A673 (cell line): ENCODE results near the gene MAPK11. TPM values are rescaled to one million over a fixed set of nuclear protein-coding genes. Genes with fewer than 3 reads are reported as not detected.

ENCODE experiments used
- BruUV-seq: library from RNA; stranded (reverse); fragments of 400-500 nt; replicated peaks from 2 replicates; lab custom pipeline; 2021; lab: Mats Ljungman, UMichigan
- CTCF ChIA-PET: fragments of 300-600 bp; sonication (Branson Sonifier 250); formaldehyde crosslinking; loops from one replicate; lab custom pipeline; 2022; ENCODE audit warnings: antibody characterized with exemption; lab: Charles Lee
- POLR2A ChIA-PET: fragments of 300-600 bp; sonication (Branson Sonifier 250); formaldehyde crosslinking; loops from one replicate; lab custom pipeline; 2022; ENCODE audit warnings: antibody characterized with exemption; ENCODE audit not compliant: low non-redundant PET; lab: Charles Lee
- DNase-seq: peaks from one replicate; pipeline ENCODE4 v3.0.0-alpha.2; 2015; ENCODE audit warnings: low spot score
- H3K27ac ChIP-seq: fragments of 200-600 bp; sonication (generic); 2 replicates; pipeline ENCODE4 v1.5.1; 2016; ENCODE audit warnings: mixed run types, low read depth, mild to moderate bottlenecking, mixed read lengths, antibody characterized with exemption, low read length; ENCODE audit not compliant: poor library complexity, severe bottlenecking
- H3K27me3 ChIP-seq: fragments of 200-600 bp; sonication (generic); replicated peaks from 2 replicates; pipeline ENCODE4 v1.6.1; 2017; ENCODE audit warnings: mixed run types, low read depth, mild to moderate bottlenecking, mixed read lengths, antibody characterized with exemption, low read length; ENCODE audit not compliant: insufficient read depth, poor library complexity
- H3K36me3 ChIP-seq: fragments of 200-600 bp; sonication (generic); 2 replicates; pipeline ENCODE4 v1.6.1; 2016; ENCODE audit warnings: mixed run types, mild to moderate bottlenecking, mixed read lengths, antibody characterized with exemption, low read length; ENCODE audit not compliant: insufficient read depth, poor library complexity, severe bottlenecking
- H3K4me1 ChIP-seq: fragments of 200-600 bp; sonication (generic); 2 replicates; pipeline ENCODE4 v1.6.1; 2017; ENCODE audit warnings: mixed run types, mild to moderate bottlenecking, mixed read lengths, antibody characterized with exemption, low read length; ENCODE audit not compliant: insufficient read depth, poor library complexity, severe bottlenecking
- H3K4me3 ChIP-seq: fragments of 200-600 bp; sonication (generic); 2 replicates; pipeline ENCODE4 v1.5.1; 2016; ENCODE audit warnings: low read depth, mixed run types, mild to moderate bottlenecking, mixed read lengths, low read length; ENCODE audit not compliant: poor library complexity, severe bottlenecking
- H3K9me3 ChIP-seq: fragments of 200-600 bp; sonication (generic); 2 replicates; pipeline ENCODE4 v1.6.1; 2016; ENCODE audit warnings: mixed run types, low read depth, mild to moderate bottlenecking, mixed read lengths, antibody characterized with exemption, low read length; ENCODE audit not compliant: poor library complexity, severe bottlenecking
- EZH2 ChIP-seq: fragments of 200-600 bp; sonication (generic); IDR thresholded peaks from 2 replicates; pipeline ENCODE4 v1.6.1; 2017; ENCODE audit warnings: borderline replicate concordance, low read depth, mild to moderate bottlenecking, mixed read lengths, antibody characterized with exemption, low read length; ENCODE audit not compliant: poor library complexity, severe bottlenecking
- intact Hi-C: fragments of 100-400 bp; cut with micrococcal nuclease; formaldehyde crosslinking; loops from one replicate; pipeline ENCODE4 v1.10.0; 2022; ENCODE audit not compliant: unreplicated experiment
- total RNA-seq: library from RNA; stranded (reverse); gene quantifications from 2 replicates; pipeline ENCODE4 v1.2.3, GENCODE V29; 2021
- TF ChIP-seq, protein P1 (sequence below): fragments of 300-800, 200-600 bp; sonication (generic); conservative IDR thresholded peaks from 2 replicates; pipeline ENCODE4 v1.5.1; 2017; ENCODE audit warnings: low read depth, mild to moderate bottlenecking, antibody characterized with exemption, low read length, moderate library complexity, mixed read lengths

MAPK11 gene
- total RNA-seq, 1 experiment from 2014 or later, result 5.4 TPM

DNA sequence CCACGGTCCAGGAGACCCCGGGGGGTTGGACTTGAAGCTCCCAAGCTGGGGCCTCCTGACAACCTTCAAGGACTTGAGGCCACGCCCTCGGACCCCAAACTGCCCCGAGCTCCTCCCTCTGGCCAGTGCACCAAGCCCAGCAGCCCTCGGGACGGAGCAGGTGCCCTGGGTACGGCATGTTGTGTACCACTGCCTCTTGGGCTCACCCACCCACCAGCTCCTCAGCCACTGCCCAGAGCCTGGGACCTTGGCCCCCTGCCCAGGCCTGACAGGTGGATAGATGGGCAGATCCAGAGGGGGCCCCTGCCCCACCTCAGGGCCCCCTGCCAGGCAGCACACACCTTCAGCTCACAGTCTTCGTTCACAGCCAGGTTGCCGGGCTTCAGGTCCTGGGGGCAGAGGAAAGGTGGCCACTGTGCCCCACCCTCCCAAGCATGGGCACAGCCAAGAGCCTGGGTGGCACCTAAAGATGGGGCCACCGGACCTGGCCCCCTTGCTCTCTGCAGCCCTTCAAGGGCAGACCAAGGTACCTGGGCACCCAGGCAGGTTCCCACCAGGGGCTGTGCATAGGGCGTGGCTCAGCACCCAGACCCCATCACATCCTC, 13.8 kb downstream of the MAPK11 start:
- CTCF ChIA-PET, result no interaction called here
- Histone ChIP-seq H3K27ac (no peak overlapping the region), H3K4me1 (peaks cover 3% of the 10 kb centered on the region), H3K4me3 (no peak overlapping the region), H3K27me3 (no peaks in the 10 kb centered on the region), H3K36me3 (no peaks in the 10 kb centered on the region), H3K9me3 (no peaks in the 10 kb centered on the region)
- BruUV-seq, result no TSS peak
- DNase-seq, result no peak
- intact Hi-C loops, result no loop called here
- TF ChIP-seq, protein P1, sequence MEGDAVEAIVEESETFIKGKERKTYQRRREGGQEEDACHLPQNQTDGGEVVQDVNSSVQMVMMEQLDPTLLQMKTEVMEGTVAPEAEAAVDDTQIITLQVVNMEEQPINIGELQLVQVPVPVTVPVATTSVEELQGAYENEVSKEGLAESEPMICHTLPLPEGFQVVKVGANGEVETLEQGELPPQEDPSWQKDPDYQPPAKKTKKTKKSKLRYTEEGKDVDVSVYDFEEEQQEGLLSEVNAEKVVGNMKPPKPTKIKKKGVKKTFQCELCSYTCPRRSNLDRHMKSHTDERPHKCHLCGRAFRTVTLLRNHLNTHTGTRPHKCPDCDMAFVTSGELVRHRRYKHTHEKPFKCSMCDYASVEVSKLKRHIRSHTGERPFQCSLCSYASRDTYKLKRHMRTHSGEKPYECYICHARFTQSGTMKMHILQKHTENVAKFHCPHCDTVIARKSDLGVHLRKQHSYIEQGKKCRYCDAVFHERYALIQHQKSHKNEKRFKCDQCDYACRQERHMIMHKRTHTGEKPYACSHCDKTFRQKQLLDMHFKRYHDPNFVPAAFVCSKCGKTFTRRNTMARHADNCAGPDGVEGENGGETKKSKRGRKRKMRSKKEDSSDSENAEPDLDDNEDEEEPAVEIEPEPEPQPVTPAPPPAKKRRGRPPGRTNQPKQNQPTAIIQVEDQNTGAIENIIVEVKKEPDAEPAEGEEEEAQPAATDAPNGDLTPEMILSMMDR, result no peak
- no peak for TF ChIP-seq EZH2
- POLR2A ChIA-PET, result no interaction called here

DNA sequence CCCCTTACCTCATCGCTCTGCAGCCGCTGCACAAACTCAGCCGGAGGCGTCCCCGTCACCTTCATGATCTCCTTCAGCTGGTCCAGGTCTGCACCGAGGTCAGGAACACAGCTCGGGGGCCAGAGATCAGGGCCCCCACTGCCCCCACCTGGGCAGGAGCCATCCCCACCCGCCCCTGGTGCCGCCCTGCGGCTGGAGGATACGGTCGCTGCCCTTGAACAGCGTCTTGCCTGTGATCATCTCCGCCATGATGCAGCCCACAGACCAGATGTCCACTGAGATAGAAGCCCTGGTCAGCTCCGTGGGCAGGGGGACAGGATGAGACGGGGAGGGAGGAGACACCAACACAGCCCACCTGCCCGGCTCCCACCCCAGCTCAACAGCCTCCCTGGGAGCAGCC, 14.6 kb downstream of the MAPK11 start:
- Histone ChIP-seq H3K9me3 (no peaks in the 10 kb centered on the region), H3K4me1 (peaks cover 6% of the 10 kb centered on the region), H3K4me3 (no peak overlapping the region), H3K27ac (no peak overlapping the region), H3K27me3 (no peaks in the 10 kb centered on the region), H3K36me3 (no peaks in the 10 kb centered on the region)
- CTCF ChIA-PET, result interaction anchor here (0.5 kb wide), 1 partner anchor 16 kb away, joined by 3 read pairs; no protein-coding TSS in a partner anchor
- POLR2A ChIA-PET, result no interaction called here
- BruUV-seq, result no TSS peak
- no peak for DNase-seq
- TF ChIP-seq, protein P1, result no peak
- TF ChIP-seq EZH2, result no peak
- intact Hi-C loops, result no loop called here

DNA sequence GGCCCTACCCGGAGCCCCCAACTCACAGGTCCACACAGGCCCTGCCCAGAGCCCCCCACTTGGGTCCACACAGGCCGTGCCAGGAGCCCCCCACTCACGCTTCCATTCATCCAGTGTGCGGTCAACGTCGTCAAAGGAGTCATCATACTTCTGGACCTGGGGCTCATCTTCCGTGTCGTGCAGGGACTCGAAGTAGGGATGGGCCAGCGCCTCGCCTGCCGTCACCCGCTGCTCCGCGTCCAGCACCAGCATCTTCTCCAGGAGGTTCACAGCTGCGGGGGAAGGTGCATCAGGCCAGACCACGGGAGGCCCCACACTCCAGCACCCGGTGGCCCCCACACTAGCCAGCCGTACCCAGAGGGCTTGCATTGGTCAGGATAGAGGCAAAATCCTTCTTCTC, 15.1 kb downstream of the MAPK11 start:
- ChIA-PET CTCF (no interaction called here), POLR2A (no interaction called here)
- H3K9me3 ChIP-seq, result no peaks in the 10 kb centered on the region
- TF ChIP-seq, protein P1, result no peak
- TF ChIP-seq EZH2, result no peak
- peaks cover 7% of the 10 kb centered on the region for H3K4me1 ChIP-seq
- H3K4me3 ChIP-seq, result no peak overlapping the region
- H3K27me3 ChIP-seq, result no peaks in the 10 kb centered on the region
- no peaks in the 10 kb centered on the region for H3K36me3 ChIP-seq
- DNase-seq, result no peak
- intact Hi-C loops, result no loop called here
- H3K27ac ChIP-seq, result no peak overlapping the region
- no TSS peak for BruUV-seq
